ENCODE measurements around the gene KRT15. TPM values are rescaled to one million over a fixed set of nuclear protein-coding genes. Genes with fewer than 3 reads are reported as not detected.

The KRT15 gene
- total RNA-seq, 1 donor from 2014 or later: 0.79 TPM

DNA sequence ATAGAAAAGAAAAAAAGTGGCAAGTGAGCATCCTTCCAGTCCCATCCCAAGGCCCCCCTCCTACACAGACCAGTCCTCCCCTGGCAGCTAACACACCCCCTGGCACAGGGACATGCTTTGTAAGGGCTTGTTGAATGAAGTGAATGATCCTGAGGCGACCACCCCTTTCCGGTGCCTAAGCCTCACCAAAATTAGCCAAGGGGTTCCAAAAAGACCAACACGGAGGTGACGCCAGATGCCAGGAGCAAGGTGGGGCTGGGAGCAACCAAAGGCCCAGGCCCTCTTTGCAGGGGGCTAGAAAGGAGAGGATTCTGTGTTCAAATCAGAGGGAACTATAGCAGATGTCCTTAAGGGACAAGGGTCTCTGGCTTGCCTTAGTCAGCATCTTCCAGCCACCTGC, 43.3 kb downstream of the KRT15 start:
- no peak for DNase-seq (ENCODE audit: low read depth)
- H3K9me3 Mint-ChIP-seq (ENCODE audit: unreplicated experiment): peaks cover 15% of the 10 kb centered on the region

DNA sequence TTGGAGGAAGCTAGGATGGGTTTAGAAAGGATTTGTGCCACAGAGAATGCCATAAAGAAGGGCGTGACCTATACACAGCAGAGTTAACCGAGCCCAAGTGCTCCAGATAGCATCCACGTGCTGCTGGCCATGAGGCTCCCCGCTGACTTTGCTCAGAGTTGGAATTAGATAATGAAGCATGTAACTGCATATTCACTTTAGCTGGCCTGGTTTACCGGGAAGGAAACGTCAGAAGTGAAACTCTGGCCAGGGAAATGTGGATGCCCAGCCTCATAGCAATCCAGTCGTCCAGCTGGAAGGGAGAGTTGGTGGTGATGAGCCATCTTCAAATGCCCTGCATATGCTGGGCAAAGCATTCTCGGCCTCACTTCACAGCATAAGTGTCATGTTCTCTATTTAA, 43.8 kb downstream of the KRT15 start:
- H3K9ac ChIP-seq (ENCODE audit: low read length): no peak overlapping the region
- DNase-seq (ENCODE audit: low read depth): no peak
- no peak overlapping the region for H3K27ac ChIP-seq (ENCODE audit: low read depth, low read length)
- no peaks in the 10 kb centered on the region for H3K4me1 ChIP-seq (ENCODE audit: insufficient read depth, low read length)
- Mint-ChIP-seq H3K9me3 (ENCODE audit: unreplicated experiment) (peaks cover 16% of the 10 kb centered on the region), H3K4me3 (ENCODE audit: unreplicated experiment) (no peak overlapping the region), H3K27me3 (ENCODE audit: low read depth, unreplicated experiment) (peaks cover 32% of the 10 kb centered on the region), H3K4me1 (ENCODE audit: low read depth, unreplicated experiment) (no peaks in the 10 kb centered on the region), H3K27ac (ENCODE audit: unreplicated experiment) (no peak overlapping the region), H3K36me3 (ENCODE audit: low read depth, unreplicated experiment) (no peaks in the 10 kb centered on the region)
- no peak overlapping the region for H3K4me2 ChIP-seq (ENCODE audit: low read length)
- FAIRE-seq: no peak
- no peak overlapping the region for H2AFZ ChIP-seq (ENCODE audit: low read depth, low read length)
- H4K20me1 ChIP-seq (ENCODE audit: insufficient read depth, low read length): no peaks in the 10 kb centered on the region
- no peaks in the 10 kb centered on the region for H3K79me2 ChIP-seq (ENCODE audit: insufficient read depth, low read length)
- no peaks in the 10 kb centered on the region for H3K36me3 ChIP-seq (ENCODE audit: insufficient read depth, low read length)
- no peaks in the 10 kb centered on the region for H3K27me3 ChIP-seq (ENCODE audit: insufficient read depth, low read length)
- no peak for TF ChIP-seq EZH2 (IDR thresholded peaks at IDR 0.05; ENCODE audit: insufficient read depth, low read length)
- TF ChIP-seq, protein P1, sequence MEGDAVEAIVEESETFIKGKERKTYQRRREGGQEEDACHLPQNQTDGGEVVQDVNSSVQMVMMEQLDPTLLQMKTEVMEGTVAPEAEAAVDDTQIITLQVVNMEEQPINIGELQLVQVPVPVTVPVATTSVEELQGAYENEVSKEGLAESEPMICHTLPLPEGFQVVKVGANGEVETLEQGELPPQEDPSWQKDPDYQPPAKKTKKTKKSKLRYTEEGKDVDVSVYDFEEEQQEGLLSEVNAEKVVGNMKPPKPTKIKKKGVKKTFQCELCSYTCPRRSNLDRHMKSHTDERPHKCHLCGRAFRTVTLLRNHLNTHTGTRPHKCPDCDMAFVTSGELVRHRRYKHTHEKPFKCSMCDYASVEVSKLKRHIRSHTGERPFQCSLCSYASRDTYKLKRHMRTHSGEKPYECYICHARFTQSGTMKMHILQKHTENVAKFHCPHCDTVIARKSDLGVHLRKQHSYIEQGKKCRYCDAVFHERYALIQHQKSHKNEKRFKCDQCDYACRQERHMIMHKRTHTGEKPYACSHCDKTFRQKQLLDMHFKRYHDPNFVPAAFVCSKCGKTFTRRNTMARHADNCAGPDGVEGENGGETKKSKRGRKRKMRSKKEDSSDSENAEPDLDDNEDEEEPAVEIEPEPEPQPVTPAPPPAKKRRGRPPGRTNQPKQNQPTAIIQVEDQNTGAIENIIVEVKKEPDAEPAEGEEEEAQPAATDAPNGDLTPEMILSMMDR (IDR thresholded peaks at IDR 0.05; ENCODE audit: insufficient read depth, low read depth, low read length): no peak
- H3K4me3 ChIP-seq (ENCODE audit: insufficient read depth, low read depth, low read length): no peak overlapping the region
- peaks cover 4% of the 10 kb centered on the region for H3K9me3 ChIP-seq (ENCODE audit: insufficient read depth, low read depth, low read length)

More for the DNA sequence above, 43.3 kb downstream of the KRT15 start:
- Histone ChIP-seq H3K27me3 (ENCODE audit: insufficient read depth, low read length) (no peaks in the 10 kb centered on the region), H3K4me1 (ENCODE audit: insufficient read depth, low read length) (no peaks in the 10 kb centered on the region), H3K79me2 (ENCODE audit: insufficient read depth, low read length) (no peaks in the 10 kb centered on the region), H2AFZ (ENCODE audit: low read depth, low read length) (no peak overlapping the region), H3K9ac (ENCODE audit: low read length) (no peak overlapping the region), H3K4me2 (ENCODE audit: low read length) (no peak overlapping the region), H3K4me3 (ENCODE audit: insufficient read depth, low read depth, low read length) (no peak overlapping the region), H3K9me3 (ENCODE audit: insufficient read depth, low read depth, low read length) (peaks cover 4% of the 10 kb centered on the region), H3K36me3 (ENCODE audit: insufficient read depth, low read length) (no peaks in the 10 kb centered on the region), H4K20me1 (ENCODE audit: insufficient read depth, low read length) (no peaks in the 10 kb centered on the region), H3K27ac (ENCODE audit: low read depth, low read length) (no peak overlapping the region)
- H3K27me3 Mint-ChIP-seq (ENCODE audit: low read depth, unreplicated experiment): peaks cover 35% of the 10 kb centered on the region
- H3K36me3 Mint-ChIP-seq (ENCODE audit: low read depth, unreplicated experiment): no peaks in the 10 kb centered on the region
- TF ChIP-seq, protein P1 (IDR thresholded peaks at IDR 0.05; ENCODE audit: insufficient read depth, low read depth, low read length): no peak
- no peak for TF ChIP-seq EZH2 (IDR thresholded peaks at IDR 0.05; ENCODE audit: insufficient read depth, low read length)
- H3K4me1 Mint-ChIP-seq (ENCODE audit: low read depth, unreplicated experiment): no peaks in the 10 kb centered on the region
- no peak overlapping the region for H3K4me3 Mint-ChIP-seq (ENCODE audit: unreplicated experiment)
- FAIRE-seq: no peak
- H3K27ac Mint-ChIP-seq (ENCODE audit: unreplicated experiment): no peak overlapping the region

DNA sequence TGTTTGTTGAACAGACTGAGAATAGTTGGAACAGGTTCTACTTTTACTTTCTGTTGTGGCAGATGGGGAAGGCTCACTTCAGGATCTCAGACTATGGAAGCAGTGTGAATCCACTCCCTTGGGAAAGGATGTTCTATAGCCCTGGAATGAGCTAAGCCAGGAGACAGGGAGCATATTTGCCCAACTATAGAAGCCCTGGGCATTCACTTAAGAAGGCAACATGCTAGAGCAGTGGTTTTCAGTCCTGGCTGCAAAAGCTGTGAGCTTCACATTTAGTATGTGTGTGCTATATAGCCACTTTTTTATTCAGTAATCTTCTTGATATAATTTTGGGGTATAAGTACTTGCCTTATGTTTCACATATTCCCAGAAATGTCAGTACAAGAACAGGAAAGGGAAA, 50.3 kb downstream of the KRT15 start:
- Histone ChIP-seq H3K36me3 (ENCODE audit: insufficient read depth, low read length) (no peaks in the 10 kb centered on the region), H2AFZ (ENCODE audit: low read depth, low read length) (no peak overlapping the region), H3K27ac (ENCODE audit: low read depth, low read length) (no peak overlapping the region), H4K20me1 (ENCODE audit: insufficient read depth, low read length) (no peaks in the 10 kb centered on the region), H3K9ac (ENCODE audit: low read length) (no peak overlapping the region), H3K27me3 (ENCODE audit: insufficient read depth, low read length) (no peaks in the 10 kb centered on the region), H3K4me2 (ENCODE audit: low read length) (no peak overlapping the region), H3K4me1 (ENCODE audit: insufficient read depth, low read length) (peaks cover 11% of the 10 kb centered on the region), H3K9me3 (ENCODE audit: insufficient read depth, low read depth, low read length) (peaks cover 4% of the 10 kb centered on the region), H3K4me3 (ENCODE audit: insufficient read depth, low read depth, low read length) (no peak overlapping the region), H3K79me2 (ENCODE audit: insufficient read depth, low read length) (no peaks in the 10 kb centered on the region)
- Mint-ChIP-seq H3K4me3 (ENCODE audit: unreplicated experiment) (no peak overlapping the region), H3K36me3 (ENCODE audit: low read depth, unreplicated experiment) (no peaks in the 10 kb centered on the region), H3K27me3 (ENCODE audit: low read depth, unreplicated experiment) (peaks cover 20% of the 10 kb centered on the region), H3K4me1 (ENCODE audit: low read depth, unreplicated experiment) (peaks cover 6% of the 10 kb centered on the region), H3K9me3 (ENCODE audit: unreplicated experiment) (peaks cover 17% of the 10 kb centered on the region), H3K27ac (ENCODE audit: unreplicated experiment) (no peak overlapping the region)
- FAIRE-seq (peak; percentile 9), DNase-seq (ENCODE audit: low read depth) (no peak)
- TF ChIP-seq, protein P1 (IDR thresholded peaks at IDR 0.05; ENCODE audit: insufficient read depth, low read depth, low read length): no peak
- TF ChIP-seq EZH2 (IDR thresholded peaks at IDR 0.05; ENCODE audit: insufficient read depth, low read length): no peak

Measured in astrocyte (in vitro differentiated cells and primary cell).